SH-SY5Y (cell line): ENCODE results near the gene MID2.

Experiments
- GATA2 ChIP-seq: IDR thresholded peaks from 2 replicates; pipeline ENCODE4 v1.6.1; 2011; ENCODE audit warnings: mild to moderate bottlenecking, low read depth, low read length
- GATA3 ChIP-seq: IDR thresholded peaks from 2 replicates; pipeline ENCODE4 v1.6.1; 2011; ENCODE audit warnings: low read depth, mild to moderate bottlenecking, low read length, moderate library complexity

MID2 gene

DNA sequence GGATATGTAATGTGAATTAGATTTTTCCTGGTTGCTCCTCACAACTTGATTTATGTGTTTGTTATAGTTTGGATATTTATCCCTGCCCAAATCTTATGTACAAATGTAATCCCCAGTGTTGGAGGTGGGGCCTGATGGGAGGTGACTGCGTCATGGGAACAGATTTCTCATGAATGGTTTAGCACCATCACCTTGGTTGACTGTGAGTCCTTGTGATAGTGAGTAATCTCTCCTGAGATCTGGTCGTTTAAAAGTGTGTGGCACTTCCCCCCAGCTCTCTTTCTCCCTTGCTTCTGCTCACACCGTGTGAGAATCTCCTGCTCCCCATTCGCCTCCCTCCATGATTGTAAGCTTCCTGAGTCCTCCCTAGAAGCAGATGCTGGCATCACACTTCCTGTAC lies 2.2 kb downstream of the MID2 start:
- TF ChIP-seq GATA2: no peak
- TF ChIP-seq GATA3: no peak

DNA sequence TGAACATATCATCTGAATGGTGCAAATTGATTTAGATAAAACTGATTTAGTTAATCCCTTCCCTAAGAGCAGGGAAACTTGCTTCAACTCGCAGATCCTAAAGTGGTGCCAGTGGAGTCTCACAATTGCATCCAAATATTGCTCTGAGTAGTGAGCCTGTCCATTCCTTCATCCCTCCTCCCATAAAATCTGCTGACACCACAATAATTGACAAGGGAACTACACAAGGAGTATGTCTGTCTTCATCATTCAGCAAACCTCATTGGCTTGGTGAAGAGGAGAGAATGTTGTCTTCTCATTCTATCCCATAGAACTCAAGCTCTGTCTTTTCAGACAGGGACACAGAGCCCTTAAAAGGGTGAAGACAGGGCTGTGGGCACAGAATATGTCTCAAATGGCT lies 4.2 kb downstream of the MID2 start:
- TF ChIP-seq GATA3 (no peak), GATA2 (no peak)

DNA sequence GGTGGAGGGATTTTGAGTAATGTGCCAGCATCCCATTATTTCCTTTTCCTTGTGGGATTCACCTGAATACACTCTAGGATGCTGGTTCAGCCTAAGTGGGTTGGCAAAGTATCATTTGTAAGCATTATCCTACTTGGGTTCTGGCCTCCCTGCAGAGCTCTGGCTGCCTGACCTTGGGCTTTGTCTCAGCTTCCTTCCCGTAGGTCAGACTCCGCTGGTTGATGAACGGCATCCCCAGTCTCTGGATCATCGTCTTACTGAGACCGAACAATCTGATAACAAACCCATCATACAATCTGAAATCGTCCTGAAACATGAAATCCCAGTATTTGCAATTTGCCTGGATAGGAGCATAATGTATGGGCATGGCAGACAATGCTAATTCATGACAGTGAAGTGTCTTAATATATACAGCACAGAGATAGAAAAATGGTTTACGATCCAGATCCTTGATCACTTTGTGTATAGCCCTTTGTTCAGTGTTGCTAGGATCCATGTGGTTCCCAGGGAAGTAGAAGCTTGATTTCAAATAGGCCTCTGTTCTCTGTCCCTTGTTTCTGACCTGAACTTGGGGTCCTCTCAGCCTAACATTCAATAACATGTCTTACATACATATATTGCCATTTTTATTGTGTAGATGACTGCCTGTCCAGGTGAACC lies 5.5 kb downstream of the MID2 start:
- TF ChIP-seq GATA3 (no peak), GATA2 (no peak)

DNA sequence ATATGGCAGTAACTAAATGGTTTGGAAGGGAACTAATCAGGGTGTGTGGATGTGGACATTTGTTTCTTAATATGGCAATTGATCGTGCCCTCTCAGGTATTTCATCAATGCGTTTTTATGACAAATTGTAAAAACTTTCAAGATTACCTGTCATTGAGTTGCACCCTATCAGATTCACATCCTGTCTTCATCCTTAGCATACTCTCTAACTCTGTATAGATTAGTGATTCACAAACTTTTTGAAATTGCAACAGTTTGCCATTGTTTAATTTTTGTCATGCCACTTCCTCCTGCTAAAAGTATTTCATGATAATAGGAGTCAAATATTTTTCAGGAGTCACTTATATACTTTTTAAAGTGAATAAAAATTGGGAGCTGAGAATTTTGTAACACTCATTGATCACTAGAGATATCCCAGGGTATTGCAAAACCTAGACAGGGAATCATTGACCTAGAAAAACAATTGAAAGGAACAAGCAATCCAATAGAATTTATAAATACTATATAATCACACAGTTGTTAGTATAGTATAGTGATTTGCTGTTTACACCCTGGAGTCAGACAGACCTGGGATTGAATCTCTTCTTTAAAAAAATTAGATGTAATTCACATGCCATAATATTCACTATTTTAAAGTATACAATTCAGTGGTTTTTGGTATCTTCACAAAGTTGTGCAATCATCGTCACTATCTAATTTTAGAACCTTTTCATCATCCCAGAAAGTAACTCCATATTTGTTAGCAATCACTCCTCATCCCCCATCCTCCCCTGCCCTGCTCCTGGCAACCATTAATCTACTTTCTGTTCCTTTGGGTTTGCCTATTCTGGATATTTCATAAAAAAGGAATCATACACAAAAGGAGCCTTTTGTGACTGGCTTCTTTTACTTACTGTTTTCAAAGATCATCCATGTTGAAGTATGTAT lies 8.9 kb downstream of the MID2 start:
- TF ChIP-seq GATA2 (no peak), GATA3 (no peak)

DNA sequence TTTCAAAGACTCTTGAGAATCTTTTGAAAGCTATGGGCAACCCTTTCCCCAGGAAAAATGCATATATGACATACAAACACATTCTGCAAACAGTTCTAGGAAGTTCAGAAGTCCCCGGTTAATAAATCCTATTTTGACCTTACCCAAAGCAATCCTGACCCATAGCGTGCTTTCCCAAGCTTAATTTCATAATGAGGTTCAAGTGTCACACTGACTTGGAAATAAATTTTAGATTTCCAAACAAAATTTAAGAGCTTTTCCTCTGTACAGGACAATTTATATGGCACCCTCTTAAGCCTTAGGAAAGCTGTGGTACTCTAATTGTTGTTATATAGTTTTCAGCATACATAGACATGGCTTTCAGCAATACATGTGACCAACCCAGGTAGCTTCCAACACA lies 11.3 kb downstream of the MID2 start:
- TF ChIP-seq GATA2: no peak
- TF ChIP-seq GATA3: no peak

DNA sequence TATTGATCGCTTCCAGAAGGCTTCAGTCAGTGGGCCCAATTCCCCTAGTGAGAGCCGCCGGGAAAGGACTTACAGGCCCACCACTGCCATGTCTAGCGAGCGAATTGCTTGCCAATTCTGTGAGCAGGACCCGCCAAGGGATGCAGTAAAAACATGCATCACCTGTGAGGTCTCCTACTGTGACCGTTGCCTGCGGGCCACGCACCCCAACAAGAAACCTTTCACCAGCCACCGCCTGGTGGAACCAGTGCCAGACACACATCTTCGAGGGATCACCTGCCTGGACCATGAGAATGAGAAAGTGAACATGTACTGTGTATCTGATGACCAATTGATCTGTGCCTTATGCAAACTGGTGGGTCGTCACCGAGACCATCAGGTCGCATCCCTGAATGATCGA lies 15.3 kb downstream of the MID2 start:
- TF ChIP-seq GATA2: no peak
- no peak for TF ChIP-seq GATA3

DNA sequence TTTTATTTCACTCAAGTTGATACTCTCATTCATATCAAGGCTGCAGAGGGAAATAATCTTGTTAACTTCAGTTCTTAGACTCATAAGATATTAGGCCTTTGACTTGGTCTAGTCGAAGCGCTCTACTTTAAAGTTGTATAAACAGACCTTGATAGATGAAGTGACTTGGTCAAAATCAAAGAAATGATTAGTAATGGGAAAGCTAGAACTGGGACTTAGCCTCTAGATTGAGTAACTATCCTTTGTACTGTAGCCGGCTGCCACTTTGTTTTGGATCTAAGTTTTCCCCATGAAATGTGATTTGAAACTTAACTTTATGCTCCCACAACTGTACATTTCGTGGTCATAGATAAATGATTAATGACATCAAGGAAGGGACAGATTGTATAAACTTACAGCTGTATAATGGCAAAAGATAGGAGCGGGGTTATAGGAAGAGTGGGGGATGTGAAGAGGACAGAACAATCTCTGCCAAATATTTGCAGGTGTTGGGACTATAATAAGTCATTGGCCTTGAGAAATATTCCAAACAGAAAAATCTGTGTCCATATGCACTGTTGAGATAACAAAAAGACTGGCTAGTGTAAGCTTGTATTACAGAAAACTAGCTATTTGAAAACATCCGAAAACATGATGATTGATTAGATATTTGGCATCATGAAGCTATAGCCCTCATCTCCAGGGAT lies 17.2 kb downstream of the MID2 start:
- TF ChIP-seq GATA2 (no peak), GATA3 (no peak)

DNA sequence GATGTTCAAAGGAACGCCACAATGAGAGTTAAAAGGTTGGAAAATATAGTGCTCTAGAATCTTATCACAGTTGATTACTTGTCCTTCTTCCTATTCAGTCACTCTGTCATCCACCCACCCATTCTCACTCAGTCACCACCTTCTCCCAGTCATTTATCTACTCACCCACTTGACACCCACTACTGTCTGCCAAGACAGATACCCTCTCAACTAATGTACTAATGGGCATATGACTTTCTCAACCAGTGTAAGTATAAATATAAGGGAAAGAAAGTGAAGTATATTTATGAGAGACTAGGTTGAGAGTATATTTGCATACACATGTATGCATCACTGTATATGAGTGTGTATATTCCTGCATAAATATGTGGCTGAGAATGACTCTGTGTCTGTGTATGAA lies 20.0 kb downstream of the MID2 start:
- no peak for TF ChIP-seq GATA2
- TF ChIP-seq GATA3: no peak

DNA sequence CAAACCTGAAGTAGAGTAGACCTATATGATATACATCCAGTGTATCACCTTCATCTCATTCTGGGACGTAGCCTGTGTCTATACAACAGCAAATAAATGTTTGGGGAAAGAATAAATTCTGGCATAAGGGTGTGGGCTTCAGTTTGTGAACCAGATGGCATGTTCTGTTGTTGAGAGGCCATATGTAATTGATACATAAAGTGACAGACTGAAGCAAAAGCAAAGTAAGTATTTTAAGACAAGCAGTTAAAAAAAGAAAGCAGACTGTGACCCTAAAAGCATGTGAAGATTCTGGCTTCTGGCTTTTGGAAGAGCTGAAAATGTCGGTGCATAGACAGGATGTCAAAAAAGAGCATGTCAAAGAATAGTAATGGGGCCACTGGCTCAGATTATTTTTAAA lies 22.9 kb downstream of the MID2 start:
- TF ChIP-seq GATA2: no peak

DNA sequence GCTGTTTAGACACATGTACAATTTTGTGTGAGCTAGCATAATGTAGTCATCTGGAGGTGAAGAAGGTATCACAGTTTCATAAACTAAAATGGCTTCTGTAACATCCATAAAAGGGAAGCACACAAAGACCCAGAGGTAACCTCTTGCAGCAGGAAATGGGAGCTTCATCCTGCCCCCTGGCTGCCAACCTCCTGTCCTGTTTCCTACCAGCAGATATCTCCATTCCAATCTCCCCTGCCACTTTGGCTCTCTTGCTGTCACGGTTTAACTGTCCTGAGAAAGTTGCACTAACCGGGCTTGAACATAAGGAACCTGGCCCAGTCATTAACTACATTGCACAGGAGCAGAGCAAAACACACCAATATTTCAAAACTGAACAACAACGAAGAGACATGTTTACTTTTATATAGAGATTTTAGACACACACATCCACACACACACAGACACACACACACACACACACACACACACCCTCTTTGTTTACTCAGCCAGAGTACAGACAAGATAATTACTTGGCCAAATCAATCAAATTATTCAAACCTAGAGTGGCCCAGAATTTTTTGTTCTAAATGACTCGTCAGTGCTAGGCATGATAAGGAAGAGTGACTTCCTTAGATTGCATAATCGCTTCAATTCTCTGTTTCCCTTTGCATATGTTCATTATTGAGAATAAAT lies 24.2 kb downstream of the MID2 start:
- TF ChIP-seq GATA2 (no peak), GATA3 (no peak)

DNA sequence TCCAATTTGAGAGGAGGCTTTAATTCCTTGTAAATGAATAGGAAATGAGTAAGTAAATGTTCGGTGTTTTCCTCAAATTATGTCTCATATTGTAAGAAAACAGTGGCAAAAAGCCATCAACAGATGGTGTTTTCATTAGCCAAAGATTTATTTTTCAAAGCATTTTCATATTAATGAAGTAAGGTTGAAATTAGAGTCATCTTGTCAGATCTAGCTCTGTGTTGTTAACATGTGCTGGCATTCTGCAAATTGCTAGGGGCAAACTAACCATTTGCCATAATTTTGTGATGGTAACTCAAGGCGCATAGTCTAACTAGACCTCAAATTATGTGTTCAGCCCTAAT lies 24.7 kb downstream of the MID2 start:
- TF ChIP-seq GATA3: no peak
- TF ChIP-seq GATA2: no peak

DNA sequence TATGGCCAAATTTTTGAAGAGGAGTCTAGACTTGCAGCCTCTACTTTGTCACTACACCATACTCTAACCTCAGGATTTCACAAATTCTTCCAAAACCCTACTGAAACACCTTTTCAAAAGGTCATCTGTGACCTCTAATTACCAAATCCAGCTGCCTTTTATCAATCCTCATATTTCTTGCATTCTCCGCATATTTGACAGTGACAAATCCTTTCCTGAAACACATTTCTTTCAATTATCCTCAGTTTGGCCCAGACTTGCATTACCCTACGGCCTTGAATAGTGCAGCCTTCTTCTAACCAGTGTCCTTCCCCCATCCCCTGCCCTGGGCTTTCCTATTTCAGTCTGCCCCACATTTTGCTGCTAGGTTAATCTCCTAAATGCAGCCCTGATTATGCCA lies 25.5 kb downstream of the MID2 start:
- TF ChIP-seq GATA3 (no peak), GATA2 (no peak)

DNA sequence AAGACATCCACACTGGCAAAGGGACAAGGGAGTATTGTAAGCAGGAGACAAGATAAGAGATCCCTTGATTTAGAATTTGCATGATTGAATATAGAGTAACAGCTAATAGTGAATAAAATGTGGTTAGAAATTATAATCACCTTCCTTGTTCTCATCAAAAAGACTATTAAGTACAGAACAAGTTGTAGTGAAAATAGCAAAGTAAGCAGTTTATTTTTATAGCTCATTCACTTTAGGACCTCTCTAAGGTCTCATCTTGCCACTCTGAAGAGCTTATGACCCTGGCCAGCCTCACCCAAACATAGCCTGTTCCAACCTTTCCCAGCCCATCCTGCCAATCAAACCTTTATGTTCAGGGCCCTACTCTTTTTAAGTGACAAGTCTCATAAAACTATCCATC lies 30.6 kb downstream of the MID2 start:
- TF ChIP-seq GATA3 (no peak), GATA2 (no peak)

DNA sequence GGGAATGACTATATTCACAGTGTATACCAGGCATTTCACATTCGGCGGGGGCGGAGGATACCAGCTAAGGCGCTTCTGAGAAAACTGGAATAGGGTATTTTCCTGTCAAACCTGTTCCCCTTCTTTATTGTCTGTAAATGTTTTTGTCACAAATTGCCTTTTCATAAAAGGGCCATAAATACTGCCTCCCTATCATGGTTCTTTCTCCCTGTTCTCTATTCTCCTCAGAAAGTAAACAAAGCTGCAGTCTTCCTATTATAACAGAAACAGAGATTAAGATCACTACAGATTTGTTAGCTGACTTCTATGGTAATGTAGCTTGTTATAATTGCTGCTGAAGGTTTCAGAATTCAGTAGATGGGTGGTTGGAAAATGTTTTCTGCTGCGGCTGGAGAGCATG lies 32.2 kb downstream of the MID2 start:
- TF ChIP-seq GATA2: no peak
- TF ChIP-seq GATA3: no peak

DNA sequence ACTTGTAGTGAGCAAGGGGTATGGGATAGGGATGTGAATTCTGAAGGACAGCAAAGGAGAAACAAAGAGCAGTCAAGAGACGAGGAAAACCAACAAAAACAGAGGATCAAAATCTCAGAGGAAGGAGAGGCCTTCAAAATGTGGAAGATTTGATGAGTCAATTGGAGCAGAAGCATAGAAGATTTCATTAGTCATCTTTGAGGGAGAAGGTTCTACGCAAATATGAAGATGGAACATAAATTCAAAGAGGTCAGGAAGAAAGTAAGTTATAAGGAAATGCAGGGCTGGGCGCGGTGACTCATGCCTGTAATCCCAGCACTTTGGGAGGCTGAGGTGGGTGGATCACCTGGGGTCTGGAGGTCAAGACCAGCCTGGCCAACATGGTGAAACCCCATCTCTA lies 35.4 kb downstream of the MID2 start:
- no peak for TF ChIP-seq GATA3
- TF ChIP-seq GATA2: no peak
